ENCODE data around the gene MAP3K2.

GRCh38 chr2:127386764-127387654 is 766 bp downstream of the MAP3K2 start:
- TF ChIP-seq CTCF (IDR thresholded peaks at IDR 0.05; ENCODE audit: insufficient read depth, low read depth, low read length) (no peak), EZH2 (IDR thresholded peaks at IDR 0.05; ENCODE audit: insufficient read depth, low read length) (no peak)
